Measurements from ENCODE around the gene REV1.

DNA sequence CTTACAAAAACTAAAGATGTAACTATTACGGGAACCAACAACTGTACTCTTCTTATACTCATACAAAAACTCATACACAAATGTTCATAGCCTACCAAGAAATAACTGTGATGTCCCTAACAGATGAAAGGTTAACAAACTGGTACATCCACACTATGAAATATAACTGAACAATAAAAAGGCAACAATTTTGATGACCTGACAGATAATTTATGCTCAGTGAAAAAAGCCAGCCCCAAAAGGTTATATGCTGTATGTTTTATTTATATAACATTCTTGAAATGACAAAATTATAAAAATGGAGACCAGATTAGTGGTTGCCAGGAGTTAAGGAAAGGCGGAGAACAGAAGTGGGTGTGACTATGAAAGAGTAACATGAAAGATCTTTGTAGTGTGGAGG lies 31.3 kb downstream of the REV1 start:
- TF ChIP-seq, protein P1, sequence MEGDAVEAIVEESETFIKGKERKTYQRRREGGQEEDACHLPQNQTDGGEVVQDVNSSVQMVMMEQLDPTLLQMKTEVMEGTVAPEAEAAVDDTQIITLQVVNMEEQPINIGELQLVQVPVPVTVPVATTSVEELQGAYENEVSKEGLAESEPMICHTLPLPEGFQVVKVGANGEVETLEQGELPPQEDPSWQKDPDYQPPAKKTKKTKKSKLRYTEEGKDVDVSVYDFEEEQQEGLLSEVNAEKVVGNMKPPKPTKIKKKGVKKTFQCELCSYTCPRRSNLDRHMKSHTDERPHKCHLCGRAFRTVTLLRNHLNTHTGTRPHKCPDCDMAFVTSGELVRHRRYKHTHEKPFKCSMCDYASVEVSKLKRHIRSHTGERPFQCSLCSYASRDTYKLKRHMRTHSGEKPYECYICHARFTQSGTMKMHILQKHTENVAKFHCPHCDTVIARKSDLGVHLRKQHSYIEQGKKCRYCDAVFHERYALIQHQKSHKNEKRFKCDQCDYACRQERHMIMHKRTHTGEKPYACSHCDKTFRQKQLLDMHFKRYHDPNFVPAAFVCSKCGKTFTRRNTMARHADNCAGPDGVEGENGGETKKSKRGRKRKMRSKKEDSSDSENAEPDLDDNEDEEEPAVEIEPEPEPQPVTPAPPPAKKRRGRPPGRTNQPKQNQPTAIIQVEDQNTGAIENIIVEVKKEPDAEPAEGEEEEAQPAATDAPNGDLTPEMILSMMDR (IDR thresholded peaks at IDR 0.05; ENCODE audit: insufficient read depth, low read length): no peak
- no peak for TF ChIP-seq POLR2AphosphoS5 (IDR thresholded peaks at IDR 0.05; ENCODE audit: low read depth)
- TF ChIP-seq, protein P2, sequence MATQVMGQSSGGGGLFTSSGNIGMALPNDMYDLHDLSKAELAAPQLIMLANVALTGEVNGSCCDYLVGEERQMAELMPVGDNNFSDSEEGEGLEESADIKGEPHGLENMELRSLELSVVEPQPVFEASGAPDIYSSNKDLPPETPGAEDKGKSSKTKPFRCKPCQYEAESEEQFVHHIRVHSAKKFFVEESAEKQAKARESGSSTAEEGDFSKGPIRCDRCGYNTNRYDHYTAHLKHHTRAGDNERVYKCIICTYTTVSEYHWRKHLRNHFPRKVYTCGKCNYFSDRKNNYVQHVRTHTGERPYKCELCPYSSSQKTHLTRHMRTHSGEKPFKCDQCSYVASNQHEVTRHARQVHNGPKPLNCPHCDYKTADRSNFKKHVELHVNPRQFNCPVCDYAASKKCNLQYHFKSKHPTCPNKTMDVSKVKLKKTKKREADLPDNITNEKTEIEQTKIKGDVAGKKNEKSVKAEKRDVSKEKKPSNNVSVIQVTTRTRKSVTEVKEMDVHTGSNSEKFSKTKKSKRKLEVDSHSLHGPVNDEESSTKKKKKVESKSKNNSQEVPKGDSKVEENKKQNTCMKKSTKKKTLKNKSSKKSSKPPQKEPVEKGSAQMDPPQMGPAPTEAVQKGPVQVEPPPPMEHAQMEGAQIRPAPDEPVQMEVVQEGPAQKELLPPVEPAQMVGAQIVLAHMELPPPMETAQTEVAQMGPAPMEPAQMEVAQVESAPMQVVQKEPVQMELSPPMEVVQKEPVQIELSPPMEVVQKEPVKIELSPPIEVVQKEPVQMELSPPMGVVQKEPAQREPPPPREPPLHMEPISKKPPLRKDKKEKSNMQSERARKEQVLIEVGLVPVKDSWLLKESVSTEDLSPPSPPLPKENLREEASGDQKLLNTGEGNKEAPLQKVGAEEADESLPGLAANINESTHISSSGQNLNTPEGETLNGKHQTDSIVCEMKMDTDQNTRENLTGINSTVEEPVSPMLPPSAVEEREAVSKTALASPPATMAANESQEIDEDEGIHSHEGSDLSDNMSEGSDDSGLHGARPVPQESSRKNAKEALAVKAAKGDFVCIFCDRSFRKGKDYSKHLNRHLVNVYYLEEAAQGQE (IDR thresholded peaks at IDR 0.05; ENCODE audit: insufficient replicate concordance, low read depth): no peak

Measured in HL-60 (cell line).